HCT116 (cell line): Measurements from ENCODE around the gene PEAK3. TPM values are rescaled to one million over a fixed set of nuclear protein-coding genes. Genes with fewer than 3 reads are reported as not detected.

ENCODE experiments used
- ATAC-seq: fragments of 200-7000 bp; cut with Tn5 transposase; 2 replicates; pipeline ENCODE4 v1.9.1; 2020; ENCODE audit warnings: mild to moderate bottlenecking, moderate library complexity
- BruUV-seq: library from RNA; stranded (reverse); fragments of 400-500 nt; replicated peaks from 2 replicates; lab custom pipeline; 2021; lab: Mats Ljungman, UMichigan
- CTCF ChIA-PET: fragments of 300-600 bp; sonication (Branson Sonifier 250); formaldehyde crosslinking; loops from one replicate; lab custom pipeline; 2021; ENCODE audit warnings: antibody characterized with exemption; lab: Charles Lee
- POLR2A ChIA-PET: fragments of 300-600, 350-600 bp; sonication (Branson Sonifier 250); formaldehyde crosslinking; loops from one replicate; lab custom pipeline; 2021; ENCODE audit warnings: antibody characterized with exemption; lab: Charles Lee
- RAD21 ChIA-PET, 2 experiments: fragments of 300-600 bp; sonication (Branson Sonifier 250); formaldehyde crosslinking; loops; one replicate each; lab custom pipeline; 2023; ENCODE audit warnings: low total read pairs in 2 of 2; ENCODE audit not compliant: uncharacterized antibody in 2 of 2, unreplicated experiment in 2 of 2, low non-redundant PET in 1 of 2; lab: Charles Lee
- DNase-seq: peaks from one replicate; pipeline ENCODE4 v3.0.0-alpha.2; 2010; ENCODE audit warnings: low read depth, low spot score
- H2AFZ ChIP-seq: fragments of 200-600 bp; shearing (Covaris generic), sonication (generic); 2 replicates; pipeline ENCODE4 v1.6.1; 2017; ENCODE audit warnings: low read depth, mixed run types, mixed read lengths, antibody characterized with exemption, low read length; ENCODE audit not compliant: poor library complexity, severe bottlenecking
- H3K27ac ChIP-seq: 2 replicates; pipeline ENCODE4 v1.5.1; 2012; ENCODE audit warnings: low read depth, low read length
- H3K27me3 ChIP-seq: fragments of 200-600 bp; sonication (generic); 2 replicates; pipeline ENCODE4 v1.6.1; 2016; ENCODE audit warnings: mixed run types, low read length, mixed read lengths; ENCODE audit not compliant: insufficient read depth
- H3K36me3 ChIP-seq, 2 experiments: fragments of 200-500 bp in 1 of 2; fragments of 200-600 bp in 1 of 2; sonication (Bioruptor generic) in 1 of 2; sonication (generic) in 1 of 2; 2 replicates each; pipeline versions ENCODE4 v1.5.1 to v1.6.1; 2014 to 2016; ENCODE audit warnings: low read length in 2 of 2, inconsistent platforms in 1 of 2, mixed read lengths in 1 of 2, mixed run types in 1 of 2; ENCODE audit not compliant: insufficient read depth in 2 of 2, control insufficient read depth in 1 of 2
- H3K4me1 ChIP-seq, 2 experiments: fragments of 200-600 bp in 1 of 2; sonication (generic) in 1 of 2; 2 replicates each; pipeline versions ENCODE4 v1.5.1 to v1.6.1; 2012 to 2017; ENCODE audit warnings: low read length in 2 of 2, inconsistent platforms in 1 of 2, mild to moderate bottlenecking in 1 of 2, mixed read lengths in 1 of 2, mixed run types in 1 of 2, moderate library complexity in 1 of 2; ENCODE audit not compliant: insufficient read depth in 2 of 2, control insufficient read depth in 1 of 2
- H3K4me2 ChIP-seq: fragments of 200-600 bp; sonication (generic); 2 replicates; pipeline ENCODE4 v1.6.1; 2017; ENCODE audit warnings: mixed run types, low read length, mixed read lengths
- H3K4me3 ChIP-seq, 2 experiments: fragments of 200-600 bp in 1 of 2; sonication (generic) in 1 of 2; replicated peaks in 1 of 2; 2 replicates each; pipeline ENCODE4 v1.5.1; 2011 to 2016; ENCODE audit warnings: low read length in 2 of 2, control low read depth in 1 of 2, low read depth in 1 of 2, mild to moderate bottlenecking in 1 of 2, mixed read lengths in 1 of 2, mixed run types in 1 of 2
- H3K79me2 ChIP-seq: fragments of 200-600 bp; sonication (generic); 2 replicates; pipeline ENCODE4 v1.6.1; 2017; ENCODE audit warnings: mild to moderate bottlenecking, mixed run types, low read length, moderate library complexity, mixed read lengths; ENCODE audit not compliant: insufficient read depth
- H3K9ac ChIP-seq: fragments of 200-600 bp; sonication (generic); 2 replicates; pipeline ENCODE4 v1.6.1; 2016; ENCODE audit warnings: low read length, mixed read lengths
- H3K9me2 ChIP-seq: fragments of 200-600 bp; sonication (generic), shearing (Covaris generic); 2 replicates; pipeline ENCODE4 v1.6.1; 2017; ENCODE audit warnings: mixed run types, mild to moderate bottlenecking, moderate library complexity; ENCODE audit not compliant: insufficient read depth
- H3K9me3 ChIP-seq, 2 experiments: fragments of 200-500 bp in 1 of 2; fragments of 200-600 bp in 1 of 2; sonication (Bioruptor generic) in 1 of 2; sonication (generic) in 1 of 2; 2 replicates each; pipeline ENCODE4 v1.6.1; 2014 to 2017; ENCODE audit warnings: low read length in 2 of 2, mixed read lengths in 2 of 2, inconsistent platforms in 1 of 2, low read depth in 1 of 2, mild to moderate bottlenecking in 1 of 2, mixed run types in 1 of 2, moderate library complexity in 1 of 2; ENCODE audit not compliant: control insufficient read depth in 1 of 2, insufficient read depth in 1 of 2
- H4K20me1 ChIP-seq: fragments of 200-600 bp; sonication (generic), shearing (Covaris generic); 2 replicates; pipeline ENCODE4 v1.6.1; 2017; ENCODE audit warnings: mixed run types, mild to moderate bottlenecking, moderate library complexity; ENCODE audit not compliant: insufficient read depth
- ATF3 ChIP-seq: IDR thresholded peaks from 2 replicates; pipeline ENCODE4 v1.6.1; 2012
- CBX3 ChIP-seq: IDR thresholded peaks from 2 replicates; pipeline ENCODE4 v1.6.1; 2012; ENCODE audit warnings: low read depth
- CTCF ChIP-seq, 3 experiments: fragments of 200-600 bp in 1 of 3; sonication (generic) in 1 of 3; IDR thresholded peaks in 2 of 3; conservative IDR thresholded peaks in 1 of 3; 2 replicates each; pipeline ENCODE4 v1.5.1; 2012 to 2017; ENCODE audit warnings: low read depth in 2 of 3, low read length in 2 of 3, antibody characterized with exemption in 1 of 3, borderline replicate concordance in 1 of 3, control low read depth in 1 of 3, mild to moderate bottlenecking in 1 of 3, mixed read lengths in 1 of 3, mixed run types in 1 of 3, moderate library complexity in 1 of 3; ENCODE audit not compliant: insufficient read depth in 1 of 3
- EGR1 ChIP-seq: IDR thresholded peaks from 2 replicates; pipeline ENCODE4 v1.6.1; 2012; ENCODE audit warnings: low read depth
- ELF1 ChIP-seq: IDR thresholded peaks from 2 replicates; pipeline ENCODE4 v1.6.1; 2012; ENCODE audit warnings: low read depth, borderline replicate concordance
- EZH2 ChIP-seq: fragments of 200-600 bp; sonication (generic); IDR thresholded peaks from 2 replicates; pipeline ENCODE4 v1.6.1; 2017; ENCODE audit warnings: antibody characterized with exemption, mixed run types
- EZH2phosphoT487 ChIP-seq: fragments of 200-600 bp; IDR thresholded peaks from 2 replicates; pipeline ENCODE4 v1.6.1; 2018; ENCODE audit warnings: antibody characterized with exemption, borderline replicate concordance
- FOSL1 ChIP-seq: IDR thresholded peaks from 2 replicates; pipeline ENCODE4 v1.6.1; 2012; ENCODE audit warnings: low read depth
- POLR2A ChIP-seq: IDR thresholded peaks from 2 replicates; pipeline ENCODE4 v1.7.0; 2011; ENCODE audit warnings: borderline replicate concordance; ENCODE audit not compliant: insufficient read depth, insufficient read length; ENCODE audit errors: extremely low read depth
- POLR2AphosphoS5 ChIP-seq: IDR thresholded peaks from 2 replicates; pipeline ENCODE4 v1.6.1; 2011; ENCODE audit warnings: mild to moderate bottlenecking, low read depth, low read length, moderate library complexity
- REST ChIP-seq: IDR thresholded peaks from 2 replicates; pipeline ENCODE4 v1.6.1; 2012; ENCODE audit warnings: low read depth
- SIN3A ChIP-seq: IDR thresholded peaks from 2 replicates; pipeline ENCODE4 v1.6.1; 2012; ENCODE audit warnings: low read depth
- TCF7L2 ChIP-seq: IDR thresholded peaks from 2 replicates; pipeline ENCODE4 v1.7.0; 2011; ENCODE audit warnings: borderline replicate concordance, inconsistent platforms; ENCODE audit not compliant: insufficient read depth, insufficient read length; ENCODE audit errors: extremely low read depth
- ZNF274 ChIP-seq: fragments of 200-500 bp; sonication (Bioruptor generic); IDR thresholded peaks from 2 replicates; pipeline ENCODE4 v1.6.1; 2014; ENCODE audit warnings: mild to moderate bottlenecking, low read depth, low read length, inconsistent platforms
- intact Hi-C: fragments of 100-400 bp; cut with micrococcal nuclease; formaldehyde crosslinking; loops from 2 replicates; pipeline ENCODE4 v1.10.0; 2022
- total RNA-seq: library from RNA; stranded (reverse); gene quantifications from one replicate; pipeline ENCODE4 v1.2.1, GENCODE V29; 2021; ENCODE audit not compliant: unreplicated experiment

Gene PEAK3
- total RNA-seq, 1 experiment from 2014 or later: not detected

DNA sequence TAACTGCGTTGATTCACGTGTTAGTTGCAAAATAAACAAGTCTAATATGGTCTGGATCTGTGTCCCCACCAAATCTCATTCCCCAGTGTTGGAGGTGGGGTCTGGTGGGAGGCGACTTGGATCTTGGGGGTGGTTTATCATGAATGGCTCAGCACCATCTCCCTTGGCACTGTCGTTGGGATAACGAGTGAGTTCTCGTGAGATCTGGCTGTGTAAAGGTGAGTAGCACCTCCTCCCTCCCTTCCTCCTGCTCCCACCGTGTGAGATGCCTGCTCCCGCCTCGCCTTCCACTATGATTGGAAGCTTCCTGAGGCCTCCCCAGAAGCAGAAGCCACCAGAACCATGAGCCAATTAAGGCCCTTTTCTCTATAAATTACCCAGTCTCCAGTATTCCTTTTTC, 4.8 kb downstream of the PEAK3 start:
- 0 out of 2 replicates have a peak, but pooled peaks cover 8% of the 10 kb centered on the region for H4K20me1 ChIP-seq
- BruUV-seq: no TSS peak
- peaks cover 10 to 11% of the 10 kb centered on the region in 2 experiments; a peak in 2 of 4 replicates for H3K36me3 ChIP-seq
- DNase-seq: no peak
- H2AFZ ChIP-seq: no peak overlapping the region
- intact Hi-C loops: loop anchor here (5.0 kb wide), 1 partner anchor 335 kb away; no protein-coding TSS in a partner anchor
- H3K27ac ChIP-seq: no peak overlapping the region
- ChIA-PET POLR2A (no interaction called here), CTCF (no interaction called here), RAD21 (no interaction called here)
- H3K4me1 ChIP-seq: peaks cover 9 to 41% of the 10 kb centered on the region in 2 experiments
- H3K9ac ChIP-seq: no peak overlapping the region
- H3K9me3 ChIP-seq: no peaks in the 10 kb centered on the region
- no peak overlapping the region for H3K4me2 ChIP-seq
- no peak for TF ChIP-seq ATF3
- no peak for TF ChIP-seq SIN3A
- no peak for TF ChIP-seq ZNF274
- no peak for TF ChIP-seq EZH2
- no peak for TF ChIP-seq POLR2AphosphoS5
- TF ChIP-seq CBX3: no peak
- no peak for TF ChIP-seq FOSL1
- no peak for TF ChIP-seq REST
- TF ChIP-seq TCF7L2: no peak
- no peak for TF ChIP-seq CTCF (IDR thresholded peaks at IDR 0.05 in 2 of 3, conservative IDR thresholded peaks at IDR 0.05 in 1 of 3; ENCODE audit: borderline replicate concordance in 1 of 3, insufficient read depth in 1 of 3, low read depth in 2 of 3, low read length in 2 of 3)
- no peak for TF ChIP-seq POLR2A
- TF ChIP-seq EGR1: no peak
- TF ChIP-seq EZH2phosphoT487: no peak
- no peak for TF ChIP-seq ELF1
- H3K79me2 ChIP-seq: peaks cover 23% of the 10 kb centered on the region
- H3K4me3 ChIP-seq: no peak overlapping the region
- no peaks in the 10 kb centered on the region for H3K27me3 ChIP-seq
- no peaks in the 10 kb centered on the region for H3K9me2 ChIP-seq
- ATAC-seq: no peak
